Measurements from ENCODE around the gene TMEM54.

TMEM54 gene

GRCh38 chr1:32899586-32900296 is 1.4 kb downstream of the TMEM54 start:
- no peak overlapping the region for H3K9ac ChIP-seq (ENCODE audit: low read depth, low read length)
- peaks cover 12% of the 10 kb centered on the region for H3K27me3 ChIP-seq (ENCODE audit: control insufficient read depth, insufficient read depth, low read length)
- peaks cover 6% of the 10 kb centered on the region for H3K4me1 ChIP-seq (ENCODE audit: control insufficient read depth, insufficient read depth, low read length)

GRCh38 chr1:32898958-32899357 is 2.2 kb downstream of the TMEM54 start:
- Histone ChIP-seq H3K4me1 (ENCODE audit: control insufficient read depth, insufficient read depth, low read length) (peaks cover 6% of the 10 kb centered on the region), H3K4me3 (ENCODE audit: low read length) (no peak overlapping the region), H3K27me3 (ENCODE audit: control insufficient read depth, insufficient read depth, low read length) (peaks cover 8% of the 10 kb centered on the region), H3K9me3 (replicated peaks; ENCODE audit: low read length) (no peaks in the 10 kb centered on the region), H3K9ac (ENCODE audit: low read depth, low read length) (no peak overlapping the region), H3K4me2 (ENCODE audit: low read length) (no peak overlapping the region), H3K36me3 (ENCODE audit: insufficient read depth, low read length) (no peaks in the 10 kb centered on the region)

More at GRCh38 chr1:32899586-32900296, 1.4 kb downstream of the TMEM54 start:
- H3K4me2 ChIP-seq (ENCODE audit: low read length): no peak overlapping the region
- H3K9me3 ChIP-seq (replicated peaks; ENCODE audit: low read length): no peaks in the 10 kb centered on the region
- H3K36me3 ChIP-seq (ENCODE audit: insufficient read depth, low read length): no peaks in the 10 kb centered on the region
- H3K4me3 ChIP-seq (ENCODE audit: low read length): no peak overlapping the region

DNA sequence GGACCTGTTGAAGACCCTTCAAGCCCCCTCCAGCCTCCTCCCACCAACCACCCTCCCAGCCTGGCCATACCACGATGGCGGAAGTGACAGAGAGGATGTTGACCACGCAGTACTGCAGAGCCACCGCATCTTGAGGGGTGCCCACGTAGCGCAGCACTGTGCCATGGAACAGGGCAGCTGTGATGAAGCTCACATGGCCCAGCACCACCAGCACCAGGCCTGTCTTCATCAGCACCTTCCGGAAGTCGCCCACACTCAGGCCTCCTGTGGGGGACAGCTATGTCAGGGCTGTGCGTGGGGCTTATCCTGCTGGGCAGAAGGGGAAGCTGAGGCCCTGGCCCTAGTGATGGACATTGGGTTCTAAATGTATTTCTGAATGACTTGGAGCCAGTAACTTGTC is 3.1 kb downstream of the TMEM54 start:
- Histone ChIP-seq H3K4me1 (ENCODE audit: control insufficient read depth, insufficient read depth, low read length) (peaks cover 9% of the 10 kb centered on the region), H3K9ac (ENCODE audit: low read depth, low read length) (no peak overlapping the region), H3K4me3 (ENCODE audit: low read length) (no peak overlapping the region), H3K4me2 (ENCODE audit: low read length) (no peak overlapping the region), H3K36me3 (ENCODE audit: insufficient read depth, low read length) (no peaks in the 10 kb centered on the region), H3K27me3 (ENCODE audit: control insufficient read depth, insufficient read depth, low read length) (peaks cover 8% of the 10 kb centered on the region), H3K9me3 (replicated peaks; ENCODE audit: low read length) (no peaks in the 10 kb centered on the region)

DNA sequence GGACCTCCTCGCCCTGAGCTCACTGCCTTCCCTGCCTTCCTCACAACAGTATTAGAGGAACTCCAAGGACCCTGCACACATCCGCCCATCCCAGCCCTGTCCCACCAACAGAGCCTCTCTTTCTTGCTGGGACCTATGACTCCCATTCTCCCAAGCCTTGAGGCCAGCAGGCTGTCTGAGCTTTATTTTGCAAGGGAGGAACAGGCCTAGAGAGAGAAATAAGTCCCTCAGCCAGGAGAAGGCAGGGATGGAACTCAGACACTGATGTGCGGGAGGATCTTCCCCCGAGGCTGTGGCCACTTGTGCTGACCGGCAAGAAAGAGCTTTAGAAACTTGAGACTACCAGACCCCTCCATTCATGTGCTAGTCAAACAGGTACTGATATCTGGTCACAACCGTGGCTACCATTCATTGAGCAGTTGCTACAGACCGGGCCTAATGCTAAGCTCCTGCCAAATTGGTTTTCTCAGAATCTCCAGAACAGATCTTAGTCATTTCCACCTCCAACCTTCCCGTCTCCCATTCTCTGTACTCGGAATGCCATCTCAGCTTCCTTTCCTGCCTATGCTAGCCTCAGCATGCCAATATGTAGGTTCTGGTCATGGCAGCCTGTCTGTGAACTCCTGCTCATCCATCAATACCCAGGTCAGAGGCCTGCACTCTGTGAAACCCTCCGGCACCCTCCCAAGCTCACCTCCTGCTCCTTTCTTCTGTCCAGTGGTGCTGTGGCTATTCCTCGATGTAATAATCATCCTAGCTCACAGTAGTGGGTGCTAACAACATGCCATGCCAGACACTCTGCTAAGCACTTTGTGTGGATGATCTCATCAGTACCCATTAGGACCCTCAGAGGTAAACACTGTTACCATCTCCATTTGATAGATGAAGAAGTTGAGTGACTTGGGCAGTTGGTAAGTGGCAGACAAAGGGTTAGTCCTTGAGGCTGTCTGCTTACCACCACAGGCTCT is 3.8 kb downstream of the TMEM54 start:
- Histone ChIP-seq H3K4me2 (ENCODE audit: low read length) (no peak overlapping the region), H3K4me1 (ENCODE audit: control insufficient read depth, insufficient read depth, low read length) (peaks cover 15% of the 10 kb centered on the region), H3K4me3 (ENCODE audit: low read length) (no peak overlapping the region), H3K36me3 (ENCODE audit: insufficient read depth, low read length) (no peaks in the 10 kb centered on the region), H3K9ac (ENCODE audit: low read depth, low read length) (no peak overlapping the region), H3K9me3 (replicated peaks; ENCODE audit: low read length) (no peaks in the 10 kb centered on the region), H3K27me3 (ENCODE audit: control insufficient read depth, insufficient read depth, low read length) (peaks cover 8% of the 10 kb centered on the region)

DNA sequence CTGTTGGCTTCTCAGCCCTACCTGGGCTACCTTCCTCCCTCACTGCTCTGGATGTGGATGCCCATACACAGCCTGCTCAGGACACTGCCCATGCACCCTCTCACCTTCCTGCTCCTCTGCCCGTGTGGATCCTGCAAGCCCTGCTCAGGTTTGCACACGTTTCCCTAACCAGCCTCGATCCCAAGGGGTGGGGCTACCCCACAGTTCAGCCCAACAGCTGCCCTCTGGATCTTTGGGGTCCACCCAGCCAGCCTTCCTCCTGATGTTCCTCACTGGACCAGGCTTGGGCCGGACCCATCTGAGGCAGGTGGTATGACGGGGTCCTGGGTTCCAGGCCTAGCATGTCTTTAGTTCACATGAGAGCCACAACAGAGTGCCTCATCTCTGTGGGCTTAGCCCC is 4.7 kb downstream of the TMEM54 start:
- H3K4me1 ChIP-seq (ENCODE audit: control insufficient read depth, insufficient read depth, low read length): peaks cover 15% of the 10 kb centered on the region
- no peak overlapping the region for H3K9ac ChIP-seq (ENCODE audit: low read depth, low read length)
- H3K36me3 ChIP-seq (ENCODE audit: insufficient read depth, low read length): no peaks in the 10 kb centered on the region
- H3K9me3 ChIP-seq (replicated peaks; ENCODE audit: low read length): no peaks in the 10 kb centered on the region
- H3K27me3 ChIP-seq (ENCODE audit: control insufficient read depth, insufficient read depth, low read length): peaks cover 14% of the 10 kb centered on the region
- no peak overlapping the region for H3K4me3 ChIP-seq (ENCODE audit: low read length)
- no peak overlapping the region for H3K4me2 ChIP-seq (ENCODE audit: low read length)

GRCh38 chr1:32895325-32896215 is 5.6 kb downstream of the TMEM54 start:
- Histone ChIP-seq H3K4me3 (ENCODE audit: low read length) (no peak overlapping the region), H3K4me2 (ENCODE audit: low read length) (no peak overlapping the region), H3K4me1 (ENCODE audit: control insufficient read depth, insufficient read depth, low read length) (peaks cover 11% of the 10 kb centered on the region), H3K36me3 (ENCODE audit: insufficient read depth, low read length) (no peaks in the 10 kb centered on the region), H3K27me3 (ENCODE audit: control insufficient read depth, insufficient read depth, low read length) (peaks cover 21% of the 10 kb centered on the region), H3K9ac (ENCODE audit: low read depth, low read length) (no peak overlapping the region), H3K9me3 (replicated peaks; ENCODE audit: low read length) (no peaks in the 10 kb centered on the region)

DNA sequence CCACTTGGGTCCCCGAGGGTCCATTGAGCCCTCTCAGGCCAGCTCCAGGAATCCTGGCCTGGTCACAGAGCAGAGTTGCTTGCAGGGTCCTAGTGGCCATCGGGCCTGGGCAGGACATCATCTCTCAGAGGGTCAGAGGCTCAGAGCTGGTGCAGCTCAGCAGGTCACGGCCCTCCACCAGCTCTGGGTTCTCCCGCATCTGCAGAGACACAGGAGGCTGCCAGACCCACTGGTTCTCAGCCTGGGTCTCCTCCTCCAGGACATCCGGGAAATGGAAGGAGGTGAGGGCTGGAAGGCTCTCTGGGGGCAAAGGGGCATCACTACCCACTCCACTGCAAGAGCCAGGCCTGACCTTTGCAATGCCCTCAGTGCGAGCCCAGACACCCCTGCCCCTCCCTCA is 6.5 kb downstream of the TMEM54 start:
- no peak overlapping the region for H3K4me3 ChIP-seq (ENCODE audit: low read length)

GRCh38 chr1:32894019-32894600 is 7.1 kb downstream of the TMEM54 start:
- Histone ChIP-seq H3K9me3 (replicated peaks; ENCODE audit: low read length) (no peaks in the 10 kb centered on the region), H3K27me3 (ENCODE audit: control insufficient read depth, insufficient read depth, low read length) (peaks cover 35% of the 10 kb centered on the region), H3K4me1 (ENCODE audit: control insufficient read depth, insufficient read depth, low read length) (peaks cover 9% of the 10 kb centered on the region), H3K36me3 (ENCODE audit: insufficient read depth, low read length) (no peaks in the 10 kb centered on the region), H3K4me2 (ENCODE audit: low read length) (peak overlapping the region; percentile 85), H3K4me3 (ENCODE audit: low read length) (no peak overlapping the region), H3K9ac (ENCODE audit: low read depth, low read length) (no peak overlapping the region)

More for the DNA sequence above, 6.5 kb downstream of the TMEM54 start:
- H3K27me3 ChIP-seq (ENCODE audit: control insufficient read depth, insufficient read depth, low read length): peaks cover 30% of the 10 kb centered on the region
- H3K9ac ChIP-seq (ENCODE audit: low read depth, low read length): no peak overlapping the region
- no peaks in the 10 kb centered on the region for H3K36me3 ChIP-seq (ENCODE audit: insufficient read depth, low read length)
- H3K4me1 ChIP-seq (ENCODE audit: control insufficient read depth, insufficient read depth, low read length): peaks cover 9% of the 10 kb centered on the region
- H3K9me3 ChIP-seq (replicated peaks; ENCODE audit: low read length): no peaks in the 10 kb centered on the region
- H3K4me2 ChIP-seq (ENCODE audit: low read length): no peak overlapping the region

- peak overlapping the region; percentile 26 for H3K9ac ChIP-seq (ENCODE audit: low read depth, low read length)
- H3K4me1 ChIP-seq (ENCODE audit: control insufficient read depth, insufficient read depth, low read length): peaks cover 9% of the 10 kb centered on the region
- no peaks in the 10 kb centered on the region for H3K36me3 ChIP-seq (ENCODE audit: insufficient read depth, low read length)
- peak overlapping the region; percentile 85 for H3K4me2 ChIP-seq (ENCODE audit: low read length)
- peaks cover 41% of the 10 kb centered on the region for H3K27me3 ChIP-seq (ENCODE audit: control insufficient read depth, insufficient read depth, low read length)
- no peaks in the 10 kb centered on the region for H3K9me3 ChIP-seq (replicated peaks; ENCODE audit: low read length)
- H3K4me3 ChIP-seq (ENCODE audit: low read length): peak overlapping the region; percentile 67
Measured at GRCh38 chr1:32893198-32894018, 7.8 kb downstream of the TMEM54 start.
